Erythroblast (primary cell): ENCODE data around the gene SSBP3.

Source experiments
- GATA1 ChIP-seq: IDR thresholded peaks from 2 replicates; pipeline ENCODE4 v1.6.1; 2011; ENCODE audit warnings: low read depth, mild to moderate bottlenecking, control low read depth, low read length, moderate library complexity
- POLR2A ChIP-seq: IDR thresholded peaks from 2 replicates; pipeline ENCODE4 v1.6.1; 2011; ENCODE audit warnings: mild to moderate bottlenecking, low read length

GRCh38 chr1:54266195-54266594 lies 140.0 kb downstream of the SSBP3 start:
- TF ChIP-seq POLR2A (no peak), GATA1 (no peak)
